ENCODE measurements around the gene OVCA2.

Gene OVCA2

GRCh38 chr17:2013994-2014317, 27.9 kb upstream of the OVCA2 start:
- DNase-seq = no peak

DNA sequence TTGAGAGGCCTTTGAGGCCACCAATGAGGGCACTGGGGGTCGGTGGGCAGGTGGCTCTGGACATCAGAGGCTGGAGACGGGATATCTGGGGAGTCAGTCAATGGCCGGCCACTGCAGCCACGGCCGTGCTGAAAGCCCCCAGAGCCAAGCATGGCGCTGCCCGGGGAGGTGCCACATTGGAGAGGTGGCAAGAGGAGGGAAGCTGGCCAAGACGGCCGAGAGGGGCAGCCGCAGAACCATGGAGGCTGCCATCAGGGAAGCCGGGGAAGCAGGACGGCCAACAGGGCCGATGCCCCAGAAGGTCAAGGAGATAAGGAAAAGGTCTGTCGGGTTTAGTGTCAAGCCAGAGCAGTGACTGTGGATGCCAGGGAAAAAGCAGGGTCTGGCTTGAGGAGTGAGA, 26.5 kb upstream of the OVCA2 start:
- DNase-seq = no peak

GRCh38 chr17:2016494-2016893, 25.3 kb upstream of the OVCA2 start:
- DNase-seq = no peak

DNA sequence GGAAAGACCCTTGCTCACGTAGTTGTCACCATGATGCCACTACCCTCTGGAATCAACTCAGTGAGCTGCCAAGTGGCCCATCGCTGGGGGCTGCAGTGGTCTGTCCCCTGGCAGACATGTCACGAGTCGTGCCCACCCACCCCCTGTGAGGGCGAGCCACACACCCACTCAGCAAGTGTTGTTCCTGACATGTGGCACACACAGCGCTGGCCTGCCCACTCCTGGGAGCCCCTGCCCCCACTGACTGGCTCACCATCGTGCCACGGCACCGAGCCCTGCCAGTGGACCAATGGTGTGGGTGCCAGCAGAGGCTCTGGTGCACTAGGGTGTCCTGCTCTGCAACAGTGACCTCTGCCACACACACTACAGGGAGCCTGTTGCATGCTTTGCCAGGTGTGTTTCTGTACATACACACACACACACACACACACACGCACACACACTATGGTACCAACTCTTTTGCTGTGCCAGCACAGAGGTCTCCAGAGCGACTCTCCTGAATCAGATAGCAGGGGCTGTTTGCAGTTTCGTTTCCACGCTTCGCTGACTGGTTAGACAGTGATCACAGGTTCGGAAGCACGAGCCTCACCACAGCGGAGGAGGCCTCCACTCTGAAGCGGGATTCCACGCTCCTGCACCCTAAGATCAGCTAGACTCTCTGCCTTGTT, 24.4 kb upstream of the OVCA2 start:
- DNase-seq = no peak

GRCh38 chr17:2018716-2019510, 22.9 kb upstream of the OVCA2 start:
- no peak for DNase-seq

DNA sequence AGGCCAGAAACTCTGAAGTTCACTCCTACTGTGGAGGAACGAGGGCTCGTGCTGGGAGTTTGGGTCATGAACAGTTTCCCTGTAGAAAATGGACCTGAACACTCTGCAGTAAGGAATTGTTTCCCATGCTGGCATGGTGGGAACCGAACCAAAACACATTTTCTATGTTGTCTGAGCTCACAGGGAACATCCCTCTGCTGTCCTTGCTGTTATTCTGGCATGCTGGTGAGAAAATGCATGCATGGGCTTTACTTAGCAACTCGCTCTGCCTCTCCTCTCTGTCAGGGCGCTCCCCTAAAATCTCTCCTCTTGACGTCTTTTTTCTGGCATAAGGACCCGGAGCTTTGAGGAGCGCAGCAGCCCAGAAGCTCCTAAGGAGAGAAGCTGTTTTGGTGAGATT, 22.1 kb upstream of the OVCA2 start:
- DNase-seq = no peak

- DNase-seq = no peak
Measured at GRCh38 chr17:2020721-2021120, 21.1 kb upstream of the OVCA2 start.

- no peak for DNase-seq
Measured at GRCh38 chr17:2022647-2023240, 19.1 kb upstream of the OVCA2 start.

DNA sequence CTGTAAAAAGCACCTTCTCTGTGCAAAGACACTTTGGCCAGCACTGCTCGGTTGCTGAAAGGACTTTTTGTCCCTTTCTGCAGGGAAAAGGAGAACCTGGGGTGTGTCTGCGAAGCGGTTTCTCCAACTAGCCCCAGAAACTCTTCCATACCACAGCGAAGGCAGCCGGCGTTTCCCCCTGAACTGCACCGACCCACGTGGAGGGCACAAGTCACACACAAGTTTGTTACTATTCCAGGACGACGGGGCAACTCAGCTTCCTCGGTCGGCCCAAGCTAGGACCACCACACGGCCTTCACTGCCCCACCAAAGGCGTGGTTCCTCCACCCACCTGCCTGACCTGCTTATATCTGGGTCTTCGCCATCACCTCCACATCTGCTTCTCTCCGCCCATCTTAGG, 18.6 kb upstream of the OVCA2 start:
- no peak for DNase-seq

DNA sequence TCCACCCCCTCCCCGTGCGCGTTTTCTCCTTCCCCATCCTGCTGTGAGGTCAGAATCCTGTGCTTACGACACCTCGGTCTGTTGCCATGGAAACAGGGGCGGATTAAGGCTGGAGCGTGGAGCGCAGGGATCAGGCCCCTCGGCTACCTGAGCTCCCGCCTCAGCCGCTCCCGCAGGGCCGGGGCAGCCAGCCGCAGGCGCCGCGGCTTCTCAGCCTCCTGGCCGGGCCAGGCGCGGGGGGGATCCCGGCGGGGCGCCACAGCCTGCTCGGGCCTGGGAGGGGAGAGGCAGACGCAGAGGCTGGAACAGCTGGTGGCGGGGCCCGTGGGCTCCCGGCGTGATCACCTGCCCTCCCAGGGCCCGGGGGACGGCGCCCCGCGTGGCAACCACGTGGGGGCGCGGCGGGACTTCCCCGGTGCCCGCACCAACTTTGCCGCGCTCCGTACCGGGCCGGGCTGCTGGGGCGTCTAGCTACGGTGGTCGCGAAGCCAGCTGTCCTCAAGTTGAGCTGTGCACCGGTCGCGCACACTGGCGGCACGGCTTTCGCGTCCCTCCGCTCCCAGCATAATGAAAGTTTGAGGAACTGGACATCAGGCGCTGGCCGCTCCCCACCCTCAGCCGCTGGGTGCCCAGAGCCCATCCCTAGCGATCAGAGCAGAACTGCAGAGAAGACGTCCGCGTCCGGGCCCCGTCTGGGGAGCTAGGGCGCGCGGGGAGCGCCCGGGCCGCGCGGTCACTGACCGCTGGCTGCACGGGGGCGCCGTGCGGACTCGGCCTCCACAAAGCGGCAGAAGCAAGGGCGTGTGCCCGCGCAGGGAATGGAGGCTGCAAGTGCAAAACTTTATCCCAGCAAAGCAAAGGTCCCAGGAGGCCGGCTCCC, 17.9 kb upstream of the OVCA2 start:
- no peak for DNase-seq

DNA sequence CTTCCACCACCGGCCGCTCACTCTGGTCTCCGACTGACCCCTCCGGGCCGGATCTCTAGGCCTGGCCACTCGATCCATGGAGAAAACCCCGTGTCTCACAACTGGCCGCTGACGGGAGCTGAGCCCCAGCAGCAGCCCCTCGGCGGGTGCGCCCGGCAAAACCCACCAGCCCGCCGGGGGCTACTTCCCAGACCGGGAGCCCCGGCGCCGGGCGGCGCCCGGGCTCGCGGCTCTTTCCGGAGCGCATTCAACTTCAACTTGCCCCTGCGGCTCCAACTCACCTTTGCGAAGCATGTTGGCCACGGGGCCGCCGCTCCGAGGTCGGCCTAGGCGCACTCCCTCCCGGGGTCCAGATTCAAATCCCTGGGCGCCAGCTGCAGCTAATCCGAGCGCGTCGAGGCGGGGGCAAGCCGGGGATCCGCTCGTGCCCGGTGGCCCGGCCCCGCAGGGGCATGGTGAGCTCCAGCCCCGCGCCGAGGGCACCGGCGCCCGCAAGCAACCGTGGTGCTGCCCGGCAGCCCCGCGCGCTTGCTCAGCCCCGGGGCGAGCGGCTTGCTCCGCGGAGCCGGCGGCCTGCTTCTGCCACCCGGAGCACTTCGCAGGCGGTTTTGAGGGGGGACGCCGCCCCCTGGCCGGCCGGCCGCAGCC, 17.1 kb upstream of the OVCA2 start:
- DNase-seq = no peak

DNA sequence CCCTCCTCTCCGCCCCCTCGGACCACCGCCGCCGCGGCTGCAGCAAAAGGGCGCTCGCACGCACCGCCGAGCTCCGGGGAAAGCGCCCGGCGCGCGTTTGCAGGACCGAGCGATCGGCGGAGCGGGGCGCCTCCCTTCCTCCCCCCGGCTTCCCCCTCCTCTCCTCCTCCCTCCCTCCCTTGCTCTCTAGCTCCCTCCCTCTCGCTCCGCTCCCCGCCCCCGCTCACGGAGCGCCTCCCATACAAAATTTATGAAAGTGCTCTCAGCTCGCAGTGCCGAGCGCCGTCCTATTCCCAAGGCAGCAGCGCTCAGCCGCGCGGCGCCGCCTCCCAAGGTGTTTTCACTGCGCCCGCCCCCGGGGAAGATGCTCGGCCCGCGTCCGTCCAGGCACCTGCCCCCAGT, 16.6 kb upstream of the OVCA2 start, which contains the start of gene RTN4RL1:
TSS of gene RTN4RL1 (minus strand) at position 115 of the 402 bp plus-strand sequence. CDS start 469 bp downstream, outside the sequence.
- peak; percentile 57 for DNase-seq

DNA sequence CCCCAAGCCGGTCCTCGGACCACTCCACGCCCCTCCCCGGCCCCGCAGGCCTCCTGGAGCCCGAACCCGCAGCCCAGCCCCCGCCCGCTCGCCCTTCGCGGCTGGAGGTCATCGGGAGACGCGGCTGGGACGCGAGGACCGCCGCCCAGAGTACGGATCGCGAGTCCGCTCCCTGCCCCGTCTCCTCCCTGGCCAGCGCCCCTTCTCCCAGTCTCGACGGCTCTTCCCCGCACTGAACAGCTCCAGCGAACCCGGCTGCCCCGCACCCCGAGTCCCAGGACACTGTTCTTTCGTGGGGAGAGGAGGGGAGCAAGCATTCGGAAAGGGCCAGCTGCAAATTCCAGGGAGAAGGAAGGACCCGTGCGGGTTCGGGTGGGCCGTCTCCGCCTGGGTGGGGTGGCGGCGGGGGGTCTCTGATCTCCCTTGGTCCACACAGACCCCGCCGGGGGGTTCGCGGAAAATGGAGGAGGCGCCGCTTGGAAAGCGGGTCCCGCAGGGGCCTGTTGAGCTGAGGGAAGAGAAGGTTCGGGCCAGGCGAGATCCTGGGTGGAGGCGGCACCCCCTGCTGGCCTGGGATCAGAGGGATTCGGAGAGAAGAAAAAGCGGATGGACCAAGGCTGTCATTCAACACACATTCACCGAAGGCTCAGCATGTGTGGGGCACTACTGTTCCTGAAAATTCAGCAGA, 16.1 kb upstream of the OVCA2 start:
- DNase-seq = peak; percentile 61

DNA sequence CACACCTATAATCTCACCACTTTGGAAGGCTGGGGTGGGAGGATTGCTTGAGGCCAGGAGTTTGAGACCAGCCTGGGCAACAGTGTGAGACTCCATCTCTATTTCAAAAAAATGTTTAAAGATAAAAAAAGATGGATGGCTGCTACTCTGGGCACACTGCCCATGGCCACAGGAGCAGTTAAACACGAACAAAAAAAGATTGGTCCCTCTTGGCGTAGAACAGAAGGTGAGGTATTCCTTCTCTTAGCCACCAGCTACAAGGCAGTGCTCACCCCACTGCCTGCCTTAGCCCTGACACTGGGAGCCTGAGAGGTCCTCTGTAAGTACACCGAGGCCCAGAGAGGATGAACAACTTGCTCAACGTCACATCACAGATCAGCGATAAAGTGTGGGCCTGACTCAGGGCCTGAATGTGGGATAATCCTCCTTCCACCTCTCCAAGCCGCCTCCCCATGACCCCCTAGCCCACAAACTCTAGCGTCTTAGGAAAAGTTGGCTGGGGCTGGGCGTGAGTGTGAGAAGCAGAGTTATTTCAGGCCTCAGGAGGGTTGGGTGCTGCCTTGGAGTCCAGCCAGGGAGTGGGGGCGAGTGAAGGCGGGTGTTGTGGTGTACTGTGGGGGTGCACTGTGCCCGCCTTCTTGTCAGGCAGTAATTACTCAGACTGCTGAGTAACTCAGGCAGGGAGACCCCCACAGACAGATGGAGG, 14.1 kb upstream of the OVCA2 start:
- DNase-seq = no peak

- DNase-seq = no peak
Measured at GRCh38 chr17:2028234-2028614, 13.6 kb upstream of the OVCA2 start.

DNA sequence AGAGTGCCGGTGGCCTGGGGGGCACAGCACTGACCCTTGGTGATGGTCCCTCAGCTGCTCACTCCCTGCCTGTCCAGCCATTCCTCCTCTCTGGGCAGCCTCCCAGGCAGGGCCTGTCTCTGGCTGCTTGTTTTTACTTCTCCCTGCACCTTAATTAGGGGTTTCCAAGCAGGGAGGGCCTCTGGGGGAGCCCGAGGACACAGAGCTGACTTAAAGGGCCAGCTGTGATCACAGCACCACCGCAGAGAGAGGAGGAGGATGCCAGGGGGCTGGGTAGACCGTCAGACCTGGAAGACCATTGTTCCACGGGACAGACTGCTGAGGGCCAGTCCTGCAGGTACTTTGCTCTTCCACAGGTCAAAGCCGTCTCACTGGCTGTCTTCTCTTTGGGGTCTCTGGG, 13.1 kb upstream of the OVCA2 start:
- no peak for DNase-seq

DNA sequence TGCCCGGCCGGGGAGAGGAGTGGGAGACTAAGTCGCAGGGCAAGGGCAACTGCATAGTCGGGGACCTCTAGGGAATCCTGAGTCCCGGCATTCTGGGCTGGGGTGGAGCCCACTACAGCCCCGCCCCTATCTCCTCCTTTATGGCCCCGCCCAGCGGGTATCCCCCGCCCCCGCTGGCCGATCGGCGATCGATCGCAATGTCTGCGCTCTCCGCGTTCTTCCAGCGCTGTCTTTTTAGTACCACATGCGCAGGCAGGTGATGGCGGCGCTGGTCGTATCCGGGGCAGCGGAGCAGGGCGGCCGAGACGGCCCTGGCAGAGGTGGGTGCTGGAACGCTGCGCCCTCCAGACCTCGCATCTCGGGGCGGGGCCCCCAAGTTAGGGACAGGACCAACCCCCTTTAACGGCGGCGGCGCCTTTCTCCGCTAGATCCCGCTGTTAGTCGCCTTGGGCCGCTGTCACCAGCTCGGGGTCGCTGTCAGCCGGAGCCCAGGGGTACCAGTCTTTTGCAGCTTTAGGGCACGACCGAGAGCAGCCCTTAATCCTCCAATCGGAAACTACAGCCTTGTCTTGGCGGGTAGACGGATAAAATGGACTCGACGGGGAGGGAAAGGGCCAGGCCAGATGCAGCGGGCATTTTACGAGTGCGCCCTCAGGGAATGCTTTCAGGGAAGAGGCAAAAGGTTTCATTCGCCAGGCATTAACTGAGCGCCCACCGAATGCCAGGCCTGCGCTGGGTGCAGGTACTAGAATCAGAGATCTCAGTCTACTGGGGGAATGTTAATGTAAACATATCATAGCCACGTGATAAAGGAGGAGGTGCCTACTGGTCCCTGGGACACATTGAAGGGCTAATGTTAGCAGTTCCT, 11.7 kb upstream of the OVCA2 start, which contains the start of gene DPH1:
TSS of gene DPH1 (plus strand) at position 243 of the 868 bp plus-strand sequence. CDS start at position 260, 17 bp downstream.
- DNase-seq = peak; percentile 93

GRCh38 chr17:2030779-2031163, 11.1 kb upstream of the OVCA2 start:
- no peak for DNase-seq

DNA sequence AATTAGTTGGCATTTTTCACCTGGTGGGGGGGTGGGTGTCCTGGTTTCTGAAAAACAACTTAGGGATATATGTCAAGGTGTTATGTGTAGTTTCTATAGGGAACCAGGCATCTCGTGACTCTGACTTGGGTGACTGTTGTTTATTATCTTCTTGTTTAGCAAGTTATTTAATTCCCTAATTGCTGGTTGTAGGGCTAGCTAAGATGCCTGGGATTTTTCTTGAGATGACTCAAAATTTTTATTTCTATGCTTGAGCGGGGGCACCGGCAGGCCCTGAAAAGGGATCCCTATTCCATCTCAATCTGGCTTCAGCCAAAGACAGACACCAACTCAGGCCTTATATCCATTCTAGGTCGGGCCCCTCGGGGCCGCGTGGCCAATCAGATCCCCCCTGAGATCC, 8.7 kb upstream of the OVCA2 start:
- no peak for DNase-seq

DNA sequence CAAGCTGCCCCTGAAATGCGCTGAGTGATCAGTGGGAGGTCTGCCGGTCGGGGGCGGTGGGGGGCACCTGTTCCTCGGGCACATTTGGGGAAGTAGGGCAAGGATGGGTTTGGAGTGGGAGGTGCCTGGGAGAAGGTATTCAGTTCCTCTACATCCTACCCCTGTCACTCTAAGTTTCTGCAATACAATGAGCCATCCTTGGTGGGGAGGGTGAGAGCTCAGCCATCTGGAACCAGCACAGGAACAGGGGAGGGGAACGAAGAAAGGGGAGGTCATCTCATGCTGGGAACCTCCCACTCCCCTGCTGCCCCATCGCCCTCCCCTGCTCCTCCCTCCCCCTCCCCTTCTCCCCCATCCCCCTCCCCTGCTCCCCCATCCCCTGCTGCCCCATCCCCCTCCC, 7.7 kb upstream of the OVCA2 start:
- DNase-seq = peak; percentile 60
